Measurements from ENCODE around the gene S100A14.
"Not testable (repeated sequence)": the region's sequence is repeated elsewhere in the genome, so short reads cannot be mapped to it uniquely, and the experiment has no call there.

Gene S100A14

DNA sequence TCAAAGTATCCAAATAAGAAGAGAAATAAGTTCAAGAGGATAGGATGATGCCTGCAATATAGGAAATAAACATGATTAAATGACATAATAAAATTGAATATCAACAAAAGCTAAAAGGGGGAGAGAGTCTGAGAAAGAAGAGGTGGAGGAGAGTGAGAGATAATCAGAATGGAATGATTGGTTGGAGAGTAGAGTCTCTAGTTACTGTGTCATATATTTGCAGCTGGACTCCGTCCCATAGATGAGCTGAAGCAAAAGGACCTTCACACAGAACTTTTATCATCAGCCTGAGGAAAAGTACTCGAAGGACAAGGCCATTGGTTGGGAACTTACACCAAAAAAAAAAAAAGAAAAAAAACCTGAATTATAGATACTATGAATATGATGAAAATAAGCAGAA lies 27.6 kb downstream of the S100A14 start:
- no peak overlapping the region for H3K27ac ChIP-seq (ENCODE audit: poor library complexity, severe bottlenecking)
- TF ChIP-seq, protein P1, sequence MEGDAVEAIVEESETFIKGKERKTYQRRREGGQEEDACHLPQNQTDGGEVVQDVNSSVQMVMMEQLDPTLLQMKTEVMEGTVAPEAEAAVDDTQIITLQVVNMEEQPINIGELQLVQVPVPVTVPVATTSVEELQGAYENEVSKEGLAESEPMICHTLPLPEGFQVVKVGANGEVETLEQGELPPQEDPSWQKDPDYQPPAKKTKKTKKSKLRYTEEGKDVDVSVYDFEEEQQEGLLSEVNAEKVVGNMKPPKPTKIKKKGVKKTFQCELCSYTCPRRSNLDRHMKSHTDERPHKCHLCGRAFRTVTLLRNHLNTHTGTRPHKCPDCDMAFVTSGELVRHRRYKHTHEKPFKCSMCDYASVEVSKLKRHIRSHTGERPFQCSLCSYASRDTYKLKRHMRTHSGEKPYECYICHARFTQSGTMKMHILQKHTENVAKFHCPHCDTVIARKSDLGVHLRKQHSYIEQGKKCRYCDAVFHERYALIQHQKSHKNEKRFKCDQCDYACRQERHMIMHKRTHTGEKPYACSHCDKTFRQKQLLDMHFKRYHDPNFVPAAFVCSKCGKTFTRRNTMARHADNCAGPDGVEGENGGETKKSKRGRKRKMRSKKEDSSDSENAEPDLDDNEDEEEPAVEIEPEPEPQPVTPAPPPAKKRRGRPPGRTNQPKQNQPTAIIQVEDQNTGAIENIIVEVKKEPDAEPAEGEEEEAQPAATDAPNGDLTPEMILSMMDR (IDR thresholded peaks at IDR 0.05; ENCODE audit: poor library complexity, severe bottlenecking): no peak
- no peaks in the 10 kb centered on the region for H3K36me3 ChIP-seq (ENCODE audit: low read depth)
- no peaks in the 10 kb centered on the region for H3K9me3 ChIP-seq (ENCODE audit: severe bottlenecking)
- no peak for ATAC-seq (ENCODE audit: low read depth)
- peaks cover 3% of the 10 kb centered on the region for H3K4me1 ChIP-seq (ENCODE audit: insufficient read depth, poor library complexity, severe bottlenecking)
- no peaks in the 10 kb centered on the region for H3K27me3 ChIP-seq (ENCODE audit: insufficient read depth, poor library complexity, severe bottlenecking)
- H3K4me3 ChIP-seq (ENCODE audit: severe bottlenecking): no peak overlapping the region
- no peak for DNase-seq (ENCODE audit: low spot score)

DNA sequence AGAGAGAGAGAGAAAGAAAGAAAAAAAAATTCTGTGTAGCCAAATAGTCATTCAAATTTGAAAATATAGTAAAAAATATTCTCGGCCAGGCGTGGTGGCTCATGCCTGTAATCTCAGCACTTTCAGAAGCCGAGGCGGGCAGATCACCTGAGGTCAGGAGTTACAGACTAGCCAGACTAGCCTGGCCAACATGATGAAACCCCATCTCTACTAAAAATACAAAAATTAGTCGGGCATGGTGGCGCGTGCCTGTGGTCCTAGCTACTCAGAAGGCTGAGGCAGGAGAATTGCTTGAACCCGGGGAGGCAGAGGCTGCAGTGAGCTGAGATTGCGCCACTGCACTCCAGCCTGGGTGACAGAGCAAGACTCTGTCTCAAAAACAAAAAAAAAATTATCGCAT lies 28.1 kb downstream of the S100A14 start:
- H3K36me3 ChIP-seq (ENCODE audit: low read depth); DNase-seq (ENCODE audit: low spot score); H3K4me1 ChIP-seq (ENCODE audit: insufficient read depth, poor library complexity, severe bottlenecking); H3K9me3 ChIP-seq (ENCODE audit: severe bottlenecking); H3K27me3 ChIP-seq (ENCODE audit: insufficient read depth, poor library complexity, severe bottlenecking); H3K27ac ChIP-seq (ENCODE audit: poor library complexity, severe bottlenecking); H3K4me3 ChIP-seq (ENCODE audit: severe bottlenecking); ATAC-seq (ENCODE audit: low read depth): not testable (repeated sequence)

DNA sequence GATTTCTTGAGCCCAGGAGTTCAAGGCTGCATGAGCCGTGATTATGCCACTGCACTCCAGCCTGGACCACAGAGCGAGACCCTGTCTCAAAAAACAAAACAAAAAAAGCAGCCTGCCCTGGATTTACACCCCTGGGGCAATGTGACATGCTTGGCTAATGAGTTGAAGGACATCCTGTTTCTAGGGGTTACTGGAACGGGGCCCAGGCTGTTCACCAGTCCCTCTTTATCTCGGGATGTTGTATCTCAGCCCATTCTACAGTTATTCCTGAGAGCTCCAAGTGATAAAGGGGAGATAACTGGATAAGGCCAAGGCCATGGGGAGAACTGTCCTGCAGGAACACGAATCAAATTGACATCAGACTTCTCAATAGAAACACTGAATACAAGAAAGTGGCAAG lies 28.8 kb downstream of the S100A14 start:
- no peak overlapping the region for H3K27ac ChIP-seq (ENCODE audit: poor library complexity, severe bottlenecking)
- H3K4me3 ChIP-seq (ENCODE audit: severe bottlenecking): no peak overlapping the region
- DNase-seq (ENCODE audit: low spot score): no peak
- H3K9me3 ChIP-seq (ENCODE audit: severe bottlenecking): no peaks in the 10 kb centered on the region
- no peak for ATAC-seq (ENCODE audit: low read depth)
- H3K27me3 ChIP-seq (ENCODE audit: insufficient read depth, poor library complexity, severe bottlenecking): no peaks in the 10 kb centered on the region
- H3K36me3 ChIP-seq (ENCODE audit: low read depth): no peaks in the 10 kb centered on the region
- TF ChIP-seq, protein P1 (IDR thresholded peaks at IDR 0.05; ENCODE audit: poor library complexity, severe bottlenecking): no peak
- H3K4me1 ChIP-seq (ENCODE audit: insufficient read depth, poor library complexity, severe bottlenecking): peaks cover 3% of the 10 kb centered on the region

DNA sequence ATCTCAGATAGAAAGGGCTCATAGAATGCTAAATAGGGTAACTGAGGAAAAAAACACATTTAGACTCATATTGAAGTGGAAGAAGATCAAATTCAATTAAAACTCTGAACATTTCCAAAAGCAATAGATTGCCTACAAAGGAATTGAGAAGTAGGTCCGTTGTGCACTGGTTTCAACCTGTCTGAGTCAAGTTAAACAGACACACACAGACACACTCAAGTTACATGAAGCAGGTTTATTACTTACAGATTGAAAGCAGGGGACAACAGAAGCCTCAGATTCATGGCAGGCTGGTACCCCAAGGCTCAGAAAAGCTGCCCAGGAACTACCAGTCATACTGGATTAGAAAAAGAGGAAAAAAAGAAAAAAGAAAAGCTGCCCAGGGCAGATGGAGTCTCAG lies 29.8 kb downstream of the S100A14 start:
- H3K9me3 ChIP-seq (ENCODE audit: severe bottlenecking): no peaks in the 10 kb centered on the region
- DNase-seq (ENCODE audit: low spot score) (no peak), ATAC-seq (ENCODE audit: low read depth) (no peak)
- H3K36me3 ChIP-seq (ENCODE audit: low read depth): no peaks in the 10 kb centered on the region
- TF ChIP-seq, protein P1 (IDR thresholded peaks at IDR 0.05; ENCODE audit: poor library complexity, severe bottlenecking): no peak
- no peak overlapping the region for H3K27ac ChIP-seq (ENCODE audit: poor library complexity, severe bottlenecking)
- no peaks in the 10 kb centered on the region for H3K27me3 ChIP-seq (ENCODE audit: insufficient read depth, poor library complexity, severe bottlenecking)
- no peak overlapping the region for H3K4me3 ChIP-seq (ENCODE audit: severe bottlenecking)
- H3K4me1 ChIP-seq (ENCODE audit: insufficient read depth, poor library complexity, severe bottlenecking): peaks cover 3% of the 10 kb centered on the region

DNA sequence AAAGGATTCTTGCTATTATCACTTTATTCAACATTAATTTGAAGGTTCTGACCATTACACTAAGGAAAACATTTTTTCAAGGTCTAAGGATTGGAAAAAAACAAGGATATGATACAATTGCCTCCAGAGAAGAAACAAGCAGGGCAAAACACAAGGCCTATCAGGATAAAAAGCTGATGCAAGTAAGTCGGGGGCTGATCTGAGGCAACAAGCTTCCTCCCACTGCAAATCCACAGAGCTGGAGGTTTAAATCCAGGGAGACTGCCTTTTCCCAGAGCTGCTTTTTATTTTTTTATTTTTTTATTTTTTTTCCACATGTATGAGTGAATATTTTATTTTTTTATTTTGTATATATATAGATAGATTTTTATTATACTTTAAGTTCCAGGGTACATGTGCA lies 31.1 kb downstream of the S100A14 start:
- H3K27me3 ChIP-seq (ENCODE audit: insufficient read depth, poor library complexity, severe bottlenecking): no peaks in the 10 kb centered on the region
- no peaks in the 10 kb centered on the region for H3K9me3 ChIP-seq (ENCODE audit: severe bottlenecking)
- ATAC-seq (ENCODE audit: low read depth) (no peak), DNase-seq (ENCODE audit: low spot score) (no peak)
- H3K36me3 ChIP-seq (ENCODE audit: low read depth): no peaks in the 10 kb centered on the region
- H3K27ac ChIP-seq (ENCODE audit: poor library complexity, severe bottlenecking): no peak overlapping the region
- no peak overlapping the region for H3K4me3 ChIP-seq (ENCODE audit: severe bottlenecking)
- peaks cover 3% of the 10 kb centered on the region for H3K4me1 ChIP-seq (ENCODE audit: insufficient read depth, poor library complexity, severe bottlenecking)
- TF ChIP-seq, protein P1 (IDR thresholded peaks at IDR 0.05; ENCODE audit: poor library complexity, severe bottlenecking): no peak

All from RWPE2 (cell line).